Astrocyte (in vitro differentiated cells and primary cell): ENCODE data around the gene PCYT1B. TPM values are rescaled to one million over a fixed set of nuclear protein-coding genes. Genes with fewer than 3 reads are reported as not detected.

Experiments
- DNase-seq: peaks from one replicate; pipeline ENCODE4 v3.0.0-alpha.2; 2010; ENCODE audit warnings: low read depth
- FAIRE-seq: peaks from 2 replicates; lab custom pipeline; 2011; peaks lifted over from hg19 to GRCh38; lab: Jason Lieb, UNC
- H2AFZ ChIP-seq: 2 replicates; pipeline ENCODE4 v1.6.0; 2012; ENCODE audit warnings: low read depth, low read length, inconsistent platforms
- H3K27ac ChIP-seq: 2 replicates; pipeline ENCODE4 v1.5.1; 2011; ENCODE audit warnings: low read depth, low read length, inconsistent platforms
- H3K27me3 ChIP-seq: 2 replicates; pipeline ENCODE4 v1.6.0; 2011; ENCODE audit warnings: low read length, inconsistent platforms; ENCODE audit not compliant: insufficient read depth
- H3K36me3 ChIP-seq: 2 replicates; pipeline ENCODE4 v1.5.1; 2011; ENCODE audit warnings: low read length, inconsistent platforms; ENCODE audit not compliant: insufficient read depth
- H3K4me1 ChIP-seq: 2 replicates; pipeline ENCODE4 v1.5.1; 2011; ENCODE audit warnings: low read length, inconsistent platforms; ENCODE audit not compliant: insufficient read depth
- H3K4me2 ChIP-seq: 2 replicates; pipeline ENCODE4 v1.6.0; 2012; ENCODE audit warnings: low read length, inconsistent platforms
- H3K4me3 ChIP-seq: 2 replicates; pipeline ENCODE4 v1.5.1; 2011; ENCODE audit warnings: low read depth, mild to moderate bottlenecking, low read length, inconsistent platforms; ENCODE audit not compliant: insufficient read depth
- H3K79me2 ChIP-seq: 2 replicates; pipeline ENCODE4 v1.6.0; 2012; ENCODE audit warnings: mild to moderate bottlenecking, low read length, inconsistent platforms; ENCODE audit not compliant: insufficient read depth
- H3K9ac ChIP-seq: 2 replicates; pipeline ENCODE4 v1.6.0; 2012; ENCODE audit warnings: mild to moderate bottlenecking, low read length, inconsistent platforms
- H3K9me3 ChIP-seq: 2 replicates; pipeline ENCODE4 v1.5.1; 2012; ENCODE audit warnings: low read depth, mild to moderate bottlenecking, low read length, inconsistent platforms; ENCODE audit not compliant: insufficient read depth
- H4K20me1 ChIP-seq: 2 replicates; pipeline ENCODE4 v1.6.0; 2012; ENCODE audit warnings: low read length, inconsistent platforms; ENCODE audit not compliant: insufficient read depth
- H3K27ac Mint-ChIP-seq: one replicate; pipeline ENCODE4 v1.8.0; 2021; ENCODE audit warnings: mild to moderate bottlenecking, mixed read lengths; ENCODE audit not compliant: unreplicated experiment
- H3K27me3 Mint-ChIP-seq: one replicate; pipeline ENCODE4 v1.8.0; 2021; ENCODE audit warnings: low read depth, mixed read lengths; ENCODE audit not compliant: unreplicated experiment
- H3K36me3 Mint-ChIP-seq: one replicate; pipeline ENCODE4 v1.8.0; 2021; ENCODE audit warnings: low read depth, mixed read lengths; ENCODE audit not compliant: unreplicated experiment
- H3K4me1 Mint-ChIP-seq: one replicate; pipeline ENCODE4 v1.8.0; 2021; ENCODE audit warnings: low read depth, mixed read lengths; ENCODE audit not compliant: unreplicated experiment
- H3K4me3 Mint-ChIP-seq: one replicate; pipeline ENCODE4 v1.8.0; 2021; ENCODE audit warnings: mild to moderate bottlenecking, moderate library complexity, mixed read lengths; ENCODE audit not compliant: unreplicated experiment
- H3K9me3 Mint-ChIP-seq: one replicate; pipeline ENCODE4 v1.8.0; 2021; ENCODE audit warnings: mild to moderate bottlenecking, mixed read lengths; ENCODE audit not compliant: unreplicated experiment
- EZH2 ChIP-seq: IDR thresholded peaks from 2 replicates; pipeline ENCODE4 v1.6.1; 2012; ENCODE audit warnings: mild to moderate bottlenecking, low read length, inconsistent platforms; ENCODE audit not compliant: insufficient read depth
- total RNA-seq: library from RNA; stranded (reverse); gene quantifications from 2 replicates; pipeline ENCODE4 v1.2.1, GENCODE V29; 2021
- TF ChIP-seq, protein P1 (sequence below): IDR thresholded peaks from 2 replicates; pipeline ENCODE4 v1.5.1; 2011; ENCODE audit warnings: low read depth, mild to moderate bottlenecking, inconsistent platforms, low read length, moderate library complexity; ENCODE audit not compliant: insufficient read depth

Gene PCYT1B
- total RNA-seq, 1 donor from 2014 or later, result 5.6 TPM

DNA sequence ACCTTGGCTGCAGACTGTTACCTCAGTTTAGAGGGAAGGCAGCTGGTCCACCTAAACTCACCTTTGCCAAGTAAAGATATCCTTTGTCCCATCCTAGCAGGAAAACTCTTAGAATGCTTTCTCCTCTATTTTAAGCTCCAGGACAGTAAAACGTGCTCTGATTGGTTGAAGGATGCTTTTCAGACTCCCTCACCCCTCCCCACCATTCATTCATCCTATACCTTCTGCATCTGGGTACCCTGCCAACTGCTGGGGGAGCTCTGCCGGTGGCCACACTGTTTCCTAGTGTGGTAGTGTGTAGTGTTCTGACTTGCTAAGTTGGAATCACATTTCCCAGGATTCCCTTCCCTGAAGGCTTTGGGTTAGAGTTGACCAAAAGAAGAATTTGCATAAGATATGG, 26.3 kb upstream of the PCYT1B start:
- Histone ChIP-seq H3K4me1 (no peaks in the 10 kb centered on the region), H3K79me2 (no peaks in the 10 kb centered on the region), H3K27ac (no peak overlapping the region), H2AFZ (no peak overlapping the region), H3K36me3 (no peaks in the 10 kb centered on the region), H3K4me2 (no peak overlapping the region), H4K20me1 (no peaks in the 10 kb centered on the region), H3K9me3 (no peaks in the 10 kb centered on the region), H3K4me3 (no peak overlapping the region), H3K9ac (no peak overlapping the region), H3K27me3 (no peaks in the 10 kb centered on the region)
- Mint-ChIP-seq H3K9me3 (no peaks in the 10 kb centered on the region), H3K27me3 (no peaks in the 10 kb centered on the region), H3K27ac (no peak overlapping the region), H3K4me1 (peaks cover 7% of the 10 kb centered on the region), H3K36me3 (no peaks in the 10 kb centered on the region), H3K4me3 (no peak overlapping the region)
- TF ChIP-seq, protein P1, sequence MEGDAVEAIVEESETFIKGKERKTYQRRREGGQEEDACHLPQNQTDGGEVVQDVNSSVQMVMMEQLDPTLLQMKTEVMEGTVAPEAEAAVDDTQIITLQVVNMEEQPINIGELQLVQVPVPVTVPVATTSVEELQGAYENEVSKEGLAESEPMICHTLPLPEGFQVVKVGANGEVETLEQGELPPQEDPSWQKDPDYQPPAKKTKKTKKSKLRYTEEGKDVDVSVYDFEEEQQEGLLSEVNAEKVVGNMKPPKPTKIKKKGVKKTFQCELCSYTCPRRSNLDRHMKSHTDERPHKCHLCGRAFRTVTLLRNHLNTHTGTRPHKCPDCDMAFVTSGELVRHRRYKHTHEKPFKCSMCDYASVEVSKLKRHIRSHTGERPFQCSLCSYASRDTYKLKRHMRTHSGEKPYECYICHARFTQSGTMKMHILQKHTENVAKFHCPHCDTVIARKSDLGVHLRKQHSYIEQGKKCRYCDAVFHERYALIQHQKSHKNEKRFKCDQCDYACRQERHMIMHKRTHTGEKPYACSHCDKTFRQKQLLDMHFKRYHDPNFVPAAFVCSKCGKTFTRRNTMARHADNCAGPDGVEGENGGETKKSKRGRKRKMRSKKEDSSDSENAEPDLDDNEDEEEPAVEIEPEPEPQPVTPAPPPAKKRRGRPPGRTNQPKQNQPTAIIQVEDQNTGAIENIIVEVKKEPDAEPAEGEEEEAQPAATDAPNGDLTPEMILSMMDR, result no peak
- no peak for TF ChIP-seq EZH2
- DNase-seq (no peak), FAIRE-seq (no peak)

DNA sequence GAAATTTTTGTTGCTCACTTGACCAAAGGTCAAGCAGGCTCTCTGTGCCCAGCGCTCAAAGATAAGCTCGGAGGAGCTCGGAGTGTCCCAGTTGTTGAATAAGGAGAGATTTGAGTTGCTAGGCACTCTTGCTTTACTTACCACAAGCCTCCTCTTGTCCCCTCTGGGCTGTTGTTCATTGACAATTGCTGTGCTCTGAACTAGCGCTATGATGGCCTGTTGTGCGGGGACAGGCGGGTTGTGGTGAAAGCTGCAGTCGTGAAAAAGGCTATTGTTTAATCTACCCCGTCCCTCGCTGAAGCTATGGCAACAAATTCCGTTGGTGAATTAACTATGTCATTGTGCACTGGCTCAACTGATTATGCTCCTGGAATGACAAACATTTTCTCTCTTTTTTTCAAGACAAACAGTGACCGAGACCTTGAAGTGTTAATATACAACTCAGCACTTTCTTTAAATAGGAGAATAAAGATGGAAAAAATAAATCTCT, 25.6 kb upstream of the PCYT1B start:
- peaks cover 9% of the 10 kb centered on the region for H3K4me1 Mint-ChIP-seq

DNA sequence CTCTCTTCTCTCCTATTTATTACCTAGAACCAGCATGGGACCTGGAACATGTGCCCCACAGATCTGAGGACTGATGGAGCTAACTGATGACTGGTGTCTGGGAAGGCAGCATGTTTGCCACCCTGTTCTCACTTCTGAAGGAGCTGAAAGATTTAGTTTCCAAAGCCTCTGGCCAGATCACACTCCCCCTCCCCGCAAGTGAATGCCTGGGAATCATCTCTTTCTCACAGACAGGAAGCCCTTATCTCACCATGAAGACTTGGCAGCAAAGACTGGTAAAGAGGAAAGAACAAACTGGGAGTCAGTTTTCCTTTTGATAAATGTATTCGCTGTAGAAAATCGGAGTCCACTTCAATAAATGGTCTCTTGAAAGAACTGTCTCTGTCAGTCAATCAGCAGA, 21.0 kb upstream of the PCYT1B start:
- H3K4me1 ChIP-seq, result no peaks in the 10 kb centered on the region
- TF ChIP-seq EZH2, result no peak
- H3K36me3 ChIP-seq, result no peaks in the 10 kb centered on the region
- no peaks in the 10 kb centered on the region for H3K27me3 ChIP-seq
- no peak overlapping the region for H3K4me3 Mint-ChIP-seq
- no peak overlapping the region for H3K27ac ChIP-seq
- H3K4me3 ChIP-seq, result no peak overlapping the region
- no peaks in the 10 kb centered on the region for H3K79me2 ChIP-seq
- H4K20me1 ChIP-seq, result no peaks in the 10 kb centered on the region
- DNase-seq (peak; percentile 18), FAIRE-seq (no peak)
- H3K36me3 Mint-ChIP-seq, result no peaks in the 10 kb centered on the region
- no peak overlapping the region for H3K9ac ChIP-seq
- H2AFZ ChIP-seq, result no peak overlapping the region
- H3K4me2 ChIP-seq, result no peak overlapping the region
- no peak overlapping the region for H3K27ac Mint-ChIP-seq
- no peaks in the 10 kb centered on the region for H3K27me3 Mint-ChIP-seq
- H3K9me3 Mint-ChIP-seq, result no peaks in the 10 kb centered on the region
- H3K9me3 ChIP-seq, result no peaks in the 10 kb centered on the region
- peaks cover 9% of the 10 kb centered on the region for H3K4me1 Mint-ChIP-seq

More for the DNA sequence above, 25.6 kb upstream of the PCYT1B start:
- Histone ChIP-seq H3K27me3 (no peaks in the 10 kb centered on the region), H3K36me3 (no peaks in the 10 kb centered on the region), H3K4me2 (no peak overlapping the region), H3K9ac (no peak overlapping the region), H3K27ac (no peak overlapping the region), H4K20me1 (no peaks in the 10 kb centered on the region), H3K4me3 (no peak overlapping the region), H3K9me3 (no peaks in the 10 kb centered on the region), H2AFZ (no peak overlapping the region), H3K4me1 (no peaks in the 10 kb centered on the region), H3K79me2 (no peaks in the 10 kb centered on the region)
- DNase-seq (no peak), FAIRE-seq (no peak)
- Mint-ChIP-seq H3K27me3 (no peaks in the 10 kb centered on the region), H3K4me3 (no peak overlapping the region), H3K36me3 (no peaks in the 10 kb centered on the region), H3K9me3 (no peaks in the 10 kb centered on the region), H3K27ac (no peak overlapping the region)
- TF ChIP-seq, protein P1, result no peak
- no peak for TF ChIP-seq EZH2
